Cardiac fibroblast (primary cell): Measurements from ENCODE around the gene HS6ST2.

Experiments
- DNase-seq, 2 donors: peaks; one replicate each; pipeline versions ENCODE4 v3.0.0 to v3.0.0-alpha.2; 2010; ENCODE audit warnings: low read depth in 2 of 2
- H3K4me3 ChIP-seq, 2 donors: replicated peaks in 1 of 2; 1 replicate in 1 of 2; 2 replicates in 1 of 2; pipeline ENCODE4 v1.5.1; 2011; ENCODE audit warnings: low read depth in 2 of 2, low read length in 2 of 2, mild to moderate bottlenecking in 2 of 2, moderate library complexity in 1 of 2
- TF ChIP-seq, protein P1 (sequence below): IDR thresholded peaks from one replicate; pipeline ENCODE4 v1.5.1; 2011; ENCODE audit warnings: low read depth, mild to moderate bottlenecking, low read length, inconsistent platforms

HS6ST2 gene

DNA sequence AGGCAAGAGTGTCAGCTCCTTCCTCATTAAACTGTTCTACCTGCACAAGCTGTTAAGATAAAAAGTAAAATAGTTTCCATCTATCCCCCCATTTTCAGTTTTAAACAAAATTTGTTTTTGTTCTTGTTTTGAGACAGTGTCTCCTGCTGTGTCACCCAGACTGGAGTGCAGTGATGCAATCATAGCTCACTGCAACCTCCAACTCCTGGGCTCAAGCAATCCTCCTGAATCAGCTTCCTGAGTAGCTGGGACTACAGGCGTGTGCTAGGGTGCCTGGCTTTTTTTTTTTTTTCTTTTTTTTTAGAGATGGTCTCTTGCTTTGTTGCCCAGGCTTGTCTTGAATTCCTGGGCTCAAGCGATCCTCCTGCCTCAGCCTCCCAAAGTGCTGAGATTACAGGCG is 105.4 kb downstream of the HS6ST2 start:
- TF ChIP-seq, protein P1, sequence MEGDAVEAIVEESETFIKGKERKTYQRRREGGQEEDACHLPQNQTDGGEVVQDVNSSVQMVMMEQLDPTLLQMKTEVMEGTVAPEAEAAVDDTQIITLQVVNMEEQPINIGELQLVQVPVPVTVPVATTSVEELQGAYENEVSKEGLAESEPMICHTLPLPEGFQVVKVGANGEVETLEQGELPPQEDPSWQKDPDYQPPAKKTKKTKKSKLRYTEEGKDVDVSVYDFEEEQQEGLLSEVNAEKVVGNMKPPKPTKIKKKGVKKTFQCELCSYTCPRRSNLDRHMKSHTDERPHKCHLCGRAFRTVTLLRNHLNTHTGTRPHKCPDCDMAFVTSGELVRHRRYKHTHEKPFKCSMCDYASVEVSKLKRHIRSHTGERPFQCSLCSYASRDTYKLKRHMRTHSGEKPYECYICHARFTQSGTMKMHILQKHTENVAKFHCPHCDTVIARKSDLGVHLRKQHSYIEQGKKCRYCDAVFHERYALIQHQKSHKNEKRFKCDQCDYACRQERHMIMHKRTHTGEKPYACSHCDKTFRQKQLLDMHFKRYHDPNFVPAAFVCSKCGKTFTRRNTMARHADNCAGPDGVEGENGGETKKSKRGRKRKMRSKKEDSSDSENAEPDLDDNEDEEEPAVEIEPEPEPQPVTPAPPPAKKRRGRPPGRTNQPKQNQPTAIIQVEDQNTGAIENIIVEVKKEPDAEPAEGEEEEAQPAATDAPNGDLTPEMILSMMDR, result no peak
- no peak overlapping the region for H3K4me3 ChIP-seq
- peak; percentile 44 to 69 for DNase-seq

DNA sequence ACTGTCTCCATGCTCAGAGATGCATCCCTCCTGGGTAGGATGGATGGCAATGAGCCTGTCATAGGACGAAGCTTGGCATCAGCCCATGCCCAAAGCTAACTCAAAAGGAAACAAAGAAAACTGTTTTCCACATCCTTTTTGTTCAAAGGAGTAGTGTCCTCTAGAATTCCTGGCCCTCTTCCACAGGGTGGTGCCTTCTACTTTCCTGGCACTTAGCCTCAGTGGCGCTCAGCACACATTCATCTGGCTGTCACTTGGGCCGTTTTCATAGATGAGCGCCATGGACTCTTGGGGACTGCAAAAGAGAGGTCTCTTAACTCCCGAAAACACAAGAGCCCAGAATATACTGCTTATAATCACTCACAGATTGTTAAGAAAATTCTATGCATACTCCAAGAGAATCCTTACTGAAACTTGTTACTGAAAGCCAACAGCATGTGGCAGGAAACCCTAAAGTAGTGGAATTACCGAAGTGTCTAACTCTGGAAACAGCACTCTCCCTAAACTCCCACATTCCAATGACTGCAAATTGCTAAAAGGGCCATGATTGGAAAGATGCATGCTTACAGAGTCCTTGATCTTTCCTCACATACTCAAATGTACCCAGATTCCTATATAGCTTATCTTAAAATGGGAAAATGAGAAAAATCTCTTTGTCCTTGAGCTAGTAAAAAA is 110.0 kb downstream of the HS6ST2 start:
- TF ChIP-seq, protein P1, result no peak
- no peak for DNase-seq
- no peak overlapping the region for H3K4me3 ChIP-seq

DNA sequence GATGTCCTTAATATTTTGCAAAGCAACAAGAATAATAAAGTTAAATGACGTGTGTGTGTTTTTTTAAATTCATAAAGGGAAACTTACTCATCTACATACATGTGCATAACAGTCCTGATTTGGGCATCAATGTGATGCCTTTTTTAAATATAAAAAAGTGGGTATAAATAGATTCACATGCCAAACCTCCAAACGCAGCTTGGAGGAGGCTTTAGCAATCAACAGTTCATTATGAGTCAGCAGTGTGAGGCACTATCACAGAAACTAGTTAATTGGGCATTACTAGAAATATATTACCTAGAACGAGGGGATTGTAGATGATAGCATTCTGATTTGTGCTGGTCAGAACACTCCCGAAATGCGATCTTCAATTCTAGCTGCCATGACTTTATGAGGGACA is 115.1 kb downstream of the HS6ST2 start:
- no peak for DNase-seq
- TF ChIP-seq, protein P1, result no peak
- H3K4me3 ChIP-seq, result no peak overlapping the region

DNA sequence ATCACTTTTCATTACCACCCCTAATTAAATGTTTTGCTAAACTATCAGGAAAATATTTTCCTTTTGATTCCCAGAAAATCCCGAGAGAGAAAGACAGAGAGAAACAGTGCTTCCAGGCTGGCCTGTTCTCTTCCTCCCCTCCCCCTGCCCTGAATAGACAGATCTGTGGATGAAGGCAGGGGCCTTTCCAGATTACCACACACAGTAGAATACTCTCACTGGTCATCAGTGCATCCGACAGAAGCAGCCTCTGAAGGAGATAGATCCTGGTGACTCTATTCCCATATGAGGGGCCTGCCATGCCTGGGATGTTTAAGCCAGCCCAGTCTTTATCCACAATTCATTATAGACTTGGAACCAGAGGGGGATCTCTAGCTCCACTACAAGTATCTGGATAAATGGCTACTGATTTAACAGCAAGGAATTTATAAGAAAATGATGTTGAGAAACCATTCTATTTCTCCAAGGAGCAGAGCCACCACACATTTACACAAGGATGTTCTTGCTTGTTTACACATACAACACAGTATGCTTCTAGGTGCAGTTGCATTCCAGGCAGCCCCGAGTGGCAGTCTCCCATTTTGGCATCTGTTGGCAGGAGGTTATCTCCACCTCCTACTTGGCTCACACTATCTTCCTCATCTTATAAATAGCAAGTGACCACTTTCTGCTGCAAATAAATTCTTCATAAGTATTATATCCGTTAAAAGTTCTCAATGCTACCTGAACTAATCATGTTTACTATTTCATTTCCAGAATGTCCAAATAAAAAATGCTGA is 115.8 kb downstream of the HS6ST2 start:
- TF ChIP-seq, protein P1, result no peak
- DNase-seq, result no peak
- no peak overlapping the region for H3K4me3 ChIP-seq

DNA sequence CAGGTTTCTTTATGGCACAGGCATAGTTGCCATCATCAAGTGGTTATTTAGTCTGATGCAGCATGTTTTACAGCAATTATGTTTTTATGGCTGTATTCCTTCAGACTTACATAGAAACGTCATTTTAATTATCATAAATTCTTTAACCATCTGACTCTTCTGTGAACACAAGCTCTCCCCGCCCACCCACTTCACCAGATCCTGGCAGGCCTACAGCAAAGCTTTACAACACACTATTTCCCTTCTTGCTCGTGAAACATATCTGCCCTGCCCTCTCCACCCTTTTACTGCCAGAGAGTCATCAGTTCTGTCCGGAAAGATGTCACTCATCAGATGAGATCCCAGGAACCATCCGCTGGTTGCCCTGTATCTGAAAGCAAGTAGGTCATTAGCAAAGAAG is 120.5 kb downstream of the HS6ST2 start:
- no peak overlapping the region for H3K4me3 ChIP-seq

DNA sequence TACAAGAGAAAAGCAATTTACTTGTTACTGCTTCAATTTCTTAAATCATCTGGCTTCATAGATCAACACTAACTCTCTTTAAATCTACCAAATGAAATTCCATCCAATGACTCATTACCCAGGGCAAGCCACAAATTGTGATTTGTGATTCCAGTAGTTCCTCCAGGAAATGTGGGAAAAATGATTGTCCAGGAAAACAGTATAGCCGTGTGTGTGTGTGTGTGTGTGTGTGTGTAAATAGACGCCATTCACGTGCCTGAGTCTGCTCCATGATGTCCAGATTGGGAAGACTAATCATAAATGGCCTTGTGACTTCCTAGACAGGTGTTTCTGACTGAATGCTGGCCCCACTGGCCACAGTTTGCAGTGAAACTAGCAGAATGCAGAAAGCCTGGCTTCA is 121.3 kb downstream of the HS6ST2 start:
- peak; percentile 21 to 46 for DNase-seq
- TF ChIP-seq, protein P1, result no peak
- H3K4me3 ChIP-seq, result no peak overlapping the region

More for the DNA sequence above, 120.5 kb downstream of the HS6ST2 start:
- no peak for DNase-seq
- TF ChIP-seq, protein P1, result no peak
